GM12891 (cell line): Measurements from ENCODE around the gene MRPL4.

ENCODE experiments used
- POLR2AphosphoS5 ChIP-seq: IDR thresholded peaks from 2 replicates; pipeline ENCODE4 v1.6.1; 2011; ENCODE audit warnings: low read depth, low read length, control low read depth
- SPI1 ChIP-seq: IDR thresholded peaks from 2 replicates; pipeline ENCODE4 v1.6.1; 2011; ENCODE audit warnings: low read depth, low read length, control low read depth

GRCh38 chr19:10233946-10234345, 18.1 kb upstream of the MRPL4 start:
- TF ChIP-seq POLR2AphosphoS5 (no peak), SPI1 (no peak)
